GM19463 (cell line): ENCODE measurements around the gene UBE4B.
"Not testable (repeated sequence)": the region's sequence is repeated elsewhere in the genome, so short reads cannot be mapped to it uniquely, and the experiment has no call there.

Source experiments
- ATAC-seq: cut with Tn5 transposase; IDR thresholded peaks from one replicate; pipeline ENCODE4 v1.9.1; 2021; ENCODE audit warnings: mild to moderate bottlenecking, moderate library complexity; ENCODE audit not compliant: unreplicated experiment

The UBE4B gene

DNA sequence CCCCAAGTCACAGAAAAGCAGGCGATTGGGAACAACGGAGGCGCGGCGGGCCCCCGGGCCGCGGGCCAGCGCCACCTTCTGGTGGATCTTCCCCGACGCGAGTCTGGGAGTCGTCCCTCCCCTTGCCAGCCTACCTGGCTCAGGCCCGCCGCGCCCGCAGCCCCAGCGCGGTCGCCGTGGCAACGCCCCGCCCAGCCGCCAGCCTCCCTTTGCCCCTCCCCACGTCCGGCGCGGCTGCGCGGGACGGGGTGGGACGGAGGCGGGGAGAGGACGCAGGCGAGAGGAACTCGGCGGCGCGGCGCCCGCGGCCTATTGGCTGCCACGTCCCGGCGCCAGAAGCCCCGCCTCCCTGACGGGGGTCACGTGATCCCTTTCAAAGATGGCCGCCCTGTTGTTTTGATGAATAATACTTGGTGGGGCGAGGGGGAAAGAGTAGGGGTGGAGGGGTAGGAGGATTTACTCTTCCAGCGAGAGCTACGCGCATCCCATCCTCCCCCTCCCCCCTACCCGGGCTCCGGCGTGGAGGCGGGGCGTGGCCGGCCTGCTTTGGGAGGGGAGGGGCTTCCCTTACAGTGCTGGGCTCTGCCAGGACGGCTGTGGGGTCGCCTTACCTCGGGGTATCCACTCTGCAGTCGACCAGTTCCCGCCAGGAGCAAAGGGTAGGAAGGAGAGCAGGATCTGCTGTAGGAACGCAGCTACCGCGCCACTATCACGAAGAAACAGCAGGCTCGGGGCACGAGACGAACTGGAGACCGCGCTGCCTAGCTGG lies at the start of gene UBE4B:
TSS of gene UBE4B (plus strand) at position 369 of the 769 bp plus-strand sequence. CDS start 713 bp downstream, outside the sequence.
- ATAC-seq: peak; percentile 96

- no peak for ATAC-seq
Observed at GRCh38 chr1:9984253-9984652, 48.5 kb upstream of the UBE4B start.

- ATAC-seq: no peak
Observed at GRCh38 chr1:9985001-9985400, 47.8 kb upstream of the UBE4B start.

GRCh38 chr1:9989773-9990172 lies 43.0 kb upstream of the UBE4B start:
- no peak for ATAC-seq

- no peak for ATAC-seq
Observed at GRCh38 chr1:9990944-9991343, 41.8 kb upstream of the UBE4B start.

DNA sequence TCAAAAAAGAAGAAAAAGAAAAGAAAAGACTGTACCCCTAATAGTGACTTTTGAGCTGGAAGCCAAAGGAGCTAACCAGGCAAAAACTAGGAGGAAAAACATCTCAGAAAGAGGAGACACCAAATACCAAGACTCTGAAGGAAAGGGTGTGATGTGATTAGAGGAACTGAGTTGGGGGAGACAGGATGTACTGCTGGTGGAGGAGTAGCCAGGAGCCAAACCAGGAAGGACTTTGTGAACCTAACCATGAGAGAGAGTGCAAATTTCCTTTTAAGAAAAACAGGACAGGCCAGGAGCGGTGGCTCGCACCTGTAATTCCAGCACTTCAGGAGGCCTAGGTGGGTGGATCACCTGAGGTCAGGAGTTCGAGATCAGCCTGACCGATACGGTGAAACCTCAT lies 39.8 kb upstream of the UBE4B start:
- ATAC-seq: no peak

GRCh38 chr1:9993561-9994075 lies 39.1 kb upstream of the UBE4B start:
- ATAC-seq: no peak

DNA sequence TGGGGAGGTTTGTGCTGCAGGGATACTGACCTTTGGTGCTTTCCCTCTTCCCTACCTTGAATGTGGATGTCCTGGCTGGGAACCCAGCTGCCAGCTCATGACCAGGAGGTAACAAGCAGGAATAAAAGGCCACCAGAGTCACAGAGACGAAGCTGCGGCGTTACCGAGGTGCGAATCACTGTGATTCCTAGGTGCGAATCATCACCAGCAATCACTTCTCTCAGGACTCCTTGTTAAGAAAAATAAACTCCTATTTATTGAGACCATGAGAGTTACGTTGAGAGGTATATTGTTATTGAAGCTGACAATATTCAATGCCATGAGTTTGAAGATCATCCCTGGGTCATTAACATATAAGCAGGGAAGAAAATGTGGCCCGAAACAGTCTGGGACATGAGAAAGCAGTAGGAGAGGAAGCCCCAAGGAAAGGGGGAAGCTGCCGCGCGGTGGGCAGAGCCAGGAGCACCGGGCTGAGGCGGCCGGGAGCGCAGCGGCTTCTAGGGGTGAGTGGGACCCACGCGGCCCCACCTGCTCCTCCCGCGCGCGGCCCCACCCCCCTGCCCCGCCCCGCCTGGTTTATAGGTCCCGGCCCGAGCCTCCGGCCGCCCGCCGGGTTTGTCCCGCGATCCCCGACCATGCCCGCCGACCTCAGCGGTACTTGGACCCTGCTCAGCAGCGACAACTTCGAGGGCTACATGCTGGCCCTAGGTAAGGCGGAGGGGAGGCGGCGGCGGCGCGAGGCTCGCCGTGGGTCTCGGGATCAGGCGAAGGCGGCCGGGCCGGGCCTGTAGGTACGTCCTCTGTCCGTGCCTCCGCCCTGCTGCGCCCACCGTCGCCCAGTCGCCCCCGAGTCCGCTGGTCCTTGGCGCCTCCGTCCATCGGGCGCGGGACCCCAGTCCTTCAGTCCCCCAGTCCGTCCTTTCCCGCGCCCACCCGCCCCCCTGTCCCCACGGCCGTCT lies 35.9 kb upstream of the UBE4B start, which contains the start of gene RBP7:
TSS of gene RBP7 (plus strand) at position 605 of the 959 bp plus-strand sequence. CDS start at position 636, 31 bp downstream.
- no peak for ATAC-seq

DNA sequence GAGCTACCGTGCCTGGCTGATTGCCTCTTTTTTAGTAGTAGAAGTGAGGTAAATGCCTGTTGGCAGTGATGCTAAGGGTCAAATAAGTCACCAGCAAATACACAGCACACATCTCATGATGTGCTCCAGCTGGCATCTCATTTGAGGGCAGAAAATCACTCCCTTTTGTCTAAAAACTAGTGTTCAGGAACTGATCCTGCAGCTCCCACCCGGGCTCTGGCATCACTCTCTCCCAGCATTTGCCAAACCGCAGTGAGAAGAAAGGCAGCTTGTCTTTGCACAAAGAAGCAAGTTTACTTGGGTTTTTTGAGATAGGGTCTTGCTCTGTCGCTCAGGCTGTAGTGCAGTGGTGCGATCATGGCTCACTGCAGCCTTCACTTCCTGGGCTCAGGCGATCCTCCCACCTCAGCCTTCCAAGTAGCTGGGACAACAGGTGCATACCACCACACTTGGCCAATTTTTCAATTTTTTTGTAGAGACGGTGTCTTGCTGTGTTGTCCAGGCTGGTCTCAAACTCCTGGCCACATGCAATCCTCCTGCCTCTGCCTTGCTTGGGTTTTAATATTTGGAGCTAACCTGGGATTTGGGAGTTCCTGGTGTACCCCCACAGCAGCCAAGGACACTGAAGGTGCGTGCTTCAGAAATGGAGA lies 31.6 kb upstream of the UBE4B start:
- ATAC-seq: no peak

DNA sequence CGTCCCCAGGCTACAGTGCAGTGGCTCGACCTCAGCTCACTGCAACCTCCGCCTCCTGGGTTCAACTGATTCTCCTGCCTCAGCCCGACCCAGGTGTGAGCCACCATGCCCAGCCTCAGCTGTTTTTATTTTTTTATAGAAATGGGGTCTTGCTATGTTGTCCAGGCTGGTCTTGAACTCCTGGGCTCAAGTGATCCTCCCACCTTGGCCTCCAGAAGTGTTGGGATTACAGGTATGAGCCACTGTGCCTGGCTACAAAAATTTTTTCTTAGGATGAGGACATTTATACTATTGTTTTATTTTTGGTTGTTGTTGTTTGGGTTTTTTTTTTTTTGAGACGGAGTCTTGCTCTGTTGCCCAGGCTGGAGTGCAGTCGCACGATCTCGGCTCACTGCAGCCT lies 27.5 kb upstream of the UBE4B start:
- ATAC-seq: not testable (repeated sequence)

DNA sequence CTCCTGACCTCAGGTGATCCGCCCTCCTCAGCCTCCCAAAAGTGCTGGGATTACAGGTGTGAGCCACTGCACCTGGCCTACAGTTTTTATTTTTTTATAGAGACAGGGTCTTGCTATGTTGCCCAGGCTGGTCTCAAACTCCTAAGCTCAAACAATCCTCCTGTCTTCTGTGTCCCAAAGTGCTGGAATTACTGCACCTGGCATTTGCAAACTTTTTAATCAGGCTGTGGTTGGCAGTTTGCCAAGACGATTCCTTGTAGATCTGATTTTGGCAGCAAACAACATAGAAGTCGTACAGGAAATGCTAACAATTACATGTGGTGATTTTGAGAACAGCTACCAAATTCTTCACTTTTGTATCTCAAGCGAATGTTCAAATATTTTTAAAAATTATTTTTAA lies 25.6 kb upstream of the UBE4B start:
- ATAC-seq: no peak

- ATAC-seq: no peak
Observed at GRCh38 chr1:10014016-10014415, 18.7 kb upstream of the UBE4B start.

DNA sequence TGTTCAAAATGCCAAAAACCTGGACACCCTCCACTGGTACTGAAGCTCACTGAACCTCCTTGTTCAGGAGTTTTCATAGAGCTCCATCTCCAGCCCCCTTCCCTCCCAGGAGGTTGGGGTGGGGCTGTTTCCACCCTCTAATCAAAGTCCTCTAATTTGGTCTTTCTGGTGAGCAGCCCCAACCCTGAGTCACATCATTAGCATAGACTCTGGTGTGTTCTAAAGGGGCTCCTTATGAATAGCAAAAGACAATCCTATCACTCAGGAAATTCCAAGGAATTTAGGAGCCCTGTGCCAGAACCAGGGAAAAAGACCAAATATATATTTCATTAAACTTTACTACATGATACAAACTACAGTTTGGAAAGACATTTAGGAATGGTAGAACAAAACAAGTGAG lies 13.2 kb upstream of the UBE4B start:
- ATAC-seq: no peak

DNA sequence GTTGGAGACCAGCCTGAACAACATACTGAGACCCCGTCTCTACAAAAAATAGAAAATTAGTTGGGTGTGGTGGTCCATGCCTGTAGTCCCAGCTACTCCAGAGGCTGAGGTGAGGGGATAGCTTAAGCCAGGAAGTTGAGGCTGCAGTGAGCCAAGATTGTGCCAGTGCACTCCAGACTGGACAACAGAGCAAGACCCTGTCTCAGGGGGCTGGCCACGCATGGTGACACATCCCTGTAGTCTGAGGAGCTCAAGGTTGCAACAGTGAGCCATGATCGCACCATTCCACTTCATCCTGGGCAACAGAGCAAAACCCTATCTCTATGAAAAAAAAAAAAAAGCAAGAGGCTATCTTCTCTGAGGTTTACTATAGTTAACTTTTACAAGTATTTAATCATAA lies 12.7 kb upstream of the UBE4B start:
- ATAC-seq: no peak

DNA sequence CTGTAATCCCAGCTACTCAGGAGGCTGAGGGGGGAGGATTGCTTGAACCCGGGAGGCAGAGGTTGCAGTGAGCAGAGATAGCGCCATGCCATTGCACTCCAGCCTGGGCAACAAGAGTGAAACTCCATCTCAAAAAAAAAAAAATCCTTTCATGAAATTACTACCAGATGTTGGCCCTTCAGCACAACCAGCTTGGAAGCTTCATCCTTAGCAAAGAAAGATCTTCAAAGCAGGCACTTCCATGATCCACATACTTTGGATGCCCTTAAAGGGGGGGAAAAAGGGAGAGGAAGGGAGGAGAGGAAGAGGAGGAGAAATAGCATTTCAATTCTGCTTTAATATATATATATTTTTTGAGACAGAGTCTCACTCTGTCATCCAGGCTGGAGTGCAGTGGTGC lies 12.1 kb upstream of the UBE4B start:
- not testable (repeated sequence) for ATAC-seq

DNA sequence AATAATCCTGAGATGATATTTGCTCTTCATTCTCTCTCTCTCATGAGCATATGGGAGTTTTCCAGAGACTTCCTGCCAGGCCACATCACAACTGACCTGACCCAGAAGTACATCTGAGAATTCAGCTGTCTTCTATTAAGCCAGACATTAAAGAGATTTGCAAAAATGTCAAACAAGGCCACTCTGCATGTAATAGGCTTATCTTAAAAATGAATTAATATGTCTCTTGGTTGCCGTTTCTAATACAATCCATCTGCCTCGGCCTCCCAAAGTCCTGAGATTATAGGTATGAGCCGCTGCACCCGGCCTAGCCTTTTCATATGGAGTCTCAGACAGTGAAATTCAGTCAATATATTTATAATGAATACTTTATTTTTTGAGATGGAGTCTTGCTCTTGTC lies 10.8 kb upstream of the UBE4B start:
- not testable (repeated sequence) for ATAC-seq

GRCh38 chr1:10022656-10023055 lies 10.1 kb upstream of the UBE4B start:
- no peak for ATAC-seq

GRCh38 chr1:10025354-10025753 lies 7.4 kb upstream of the UBE4B start:
- no peak for ATAC-seq

DNA sequence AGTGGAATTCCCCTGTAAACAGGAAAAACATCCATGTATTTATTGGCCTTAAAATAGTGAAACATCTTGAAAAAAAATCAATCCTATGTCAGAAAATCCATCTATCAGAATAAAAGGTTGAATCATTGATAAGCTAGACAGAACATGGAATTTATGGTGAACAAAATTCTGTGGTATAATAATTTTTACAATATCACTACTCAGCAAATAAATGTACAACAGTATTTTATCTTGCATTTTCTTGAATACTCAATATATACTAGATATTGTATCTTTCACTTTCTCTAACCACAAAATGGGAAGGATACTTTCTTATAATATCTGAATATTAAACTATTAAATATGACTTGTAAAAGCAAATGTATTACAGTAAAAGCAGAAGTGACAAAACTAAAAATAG lies 5.7 kb upstream of the UBE4B start:
- ATAC-seq: no peak

DNA sequence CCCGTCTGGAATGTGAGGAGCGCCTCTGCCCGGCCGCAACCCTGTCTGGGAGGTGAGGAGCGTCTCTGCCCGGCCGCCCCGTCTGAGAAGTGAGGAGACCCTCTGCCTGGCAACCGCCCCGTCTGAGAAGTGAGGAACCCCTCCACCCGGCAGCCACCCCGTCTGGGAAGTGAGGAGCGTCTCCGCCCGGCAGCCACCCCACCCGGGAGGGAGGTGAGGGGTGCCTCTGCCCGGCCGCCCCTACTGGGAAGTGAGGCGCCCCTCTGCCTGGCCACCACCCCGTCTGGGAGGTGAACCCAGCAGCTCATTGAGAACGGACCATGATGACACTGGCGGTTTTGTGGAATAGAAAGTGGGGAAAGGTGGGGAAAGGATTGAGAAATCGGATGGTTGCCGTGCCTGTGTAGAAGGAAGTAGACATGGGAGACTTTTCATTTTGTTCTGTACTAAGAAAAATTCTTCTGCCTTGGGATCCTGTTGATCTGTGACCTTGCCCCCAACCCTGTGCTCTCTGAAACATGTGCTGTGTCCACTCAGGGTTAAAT lies 3.7 kb upstream of the UBE4B start:
- ATAC-seq: not testable (repeated sequence)

DNA sequence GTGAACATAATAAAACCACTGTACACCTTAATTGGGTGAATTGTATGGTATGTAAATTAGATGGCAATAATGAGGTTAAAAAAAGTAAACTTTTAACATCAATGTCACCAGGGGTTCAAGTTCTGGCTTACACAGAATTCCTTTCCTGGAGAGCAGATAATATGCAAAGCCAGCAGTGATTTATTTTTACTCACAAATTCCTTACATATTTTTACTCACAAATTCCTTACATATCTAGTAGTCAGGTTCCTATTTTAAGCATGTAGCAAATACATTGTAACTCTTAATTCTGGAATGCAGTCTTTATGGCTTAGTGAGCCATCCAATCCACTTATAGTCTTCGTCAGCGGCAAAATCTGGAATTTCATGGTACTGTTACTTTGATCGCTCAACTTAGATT lies 1.3 kb upstream of the UBE4B start:
- no peak for ATAC-seq
